OCI-LY1 (cell line): Measurements from ENCODE around the gene FMN1.

Experiments
- H2AFZ ChIP-seq: fragments of 200-600 bp; sonication (generic), shearing (Covaris generic); 2 replicates; pipeline ENCODE4 v1.6.0; 2014; ENCODE audit warnings: antibody characterized with exemption, mild to moderate bottlenecking, low read length
- H3F3A ChIP-seq: fragments of 200-600 bp; sonication (generic), shearing (Covaris generic); 2 replicates; pipeline ENCODE4 v1.6.0; 2014; ENCODE audit warnings: mild to moderate bottlenecking, antibody characterized with exemption, low read length, moderate library complexity; ENCODE audit not compliant: insufficient read depth
- H3K27ac ChIP-seq: fragments of 200-600 bp; sonication (generic); 2 replicates; pipeline ENCODE4 v1.5.1; 2014; ENCODE audit warnings: low read length, mixed run types, mild to moderate bottlenecking, low read depth; ENCODE audit not compliant: poor library complexity, severe bottlenecking
- H3K27me3 ChIP-seq: fragments of 200-600 bp; sonication (generic); 2 replicates; pipeline ENCODE4 v1.6.0; 2014; ENCODE audit warnings: antibody characterized with exemption, mild to moderate bottlenecking, low read length, moderate library complexity; ENCODE audit not compliant: insufficient read depth
- H3K36me3 ChIP-seq: fragments of 200-600 bp; sonication (generic); 2 replicates; pipeline ENCODE4 v1.6.1; 2014; ENCODE audit warnings: mild to moderate bottlenecking, antibody characterized with exemption, low read length, moderate library complexity, mixed read lengths; ENCODE audit not compliant: insufficient read depth
- H3K4me1 ChIP-seq: fragments of 200-600 bp; sonication (generic); 2 replicates; pipeline ENCODE4 v1.5.1; 2014; ENCODE audit warnings: mild to moderate bottlenecking, low read length, moderate library complexity; ENCODE audit not compliant: insufficient read depth, severe bottlenecking
- H3K4me2 ChIP-seq: fragments of 200-600 bp; sonication (generic), shearing (Covaris generic); 2 replicates; pipeline ENCODE4 v1.6.1; 2014; ENCODE audit warnings: low read length
- H3K4me3 ChIP-seq: fragments of 200-600 bp; sonication (generic); 2 replicates; pipeline ENCODE4 v1.5.1; 2014; ENCODE audit warnings: low read length, low read depth, mild to moderate bottlenecking, mixed read lengths; ENCODE audit not compliant: poor library complexity, severe bottlenecking
- H3K79me2 ChIP-seq: fragments of 200-600 bp; shearing (Covaris generic); 2 replicates; pipeline ENCODE4 v1.6.1; 2016; ENCODE audit warnings: mixed run types, low read length, mixed read lengths; ENCODE audit not compliant: insufficient read depth
- H3K9ac ChIP-seq: fragments of 200-600 bp; sonication (generic), shearing (Covaris generic); 2 replicates; pipeline ENCODE4 v1.6.1; 2014; ENCODE audit warnings: mild to moderate bottlenecking, low read length, mixed read lengths
- H3K9me2 ChIP-seq: fragments of 200-600 bp; sonication (generic), shearing (Covaris generic); 2 replicates; pipeline ENCODE4 v1.6.1; 2014; ENCODE audit warnings: low read depth, mild to moderate bottlenecking, low read length, mixed read lengths
- H3K9me3 ChIP-seq: fragments of 200-600 bp; shearing (Covaris generic); 2 replicates; pipeline ENCODE4 v1.6.1; 2014; ENCODE audit warnings: low read length, mixed read lengths
- H4K20me1 ChIP-seq: fragments of 200-600 bp; sonication (generic), shearing (Covaris generic); 2 replicates; pipeline ENCODE4 v1.6.0; 2016; ENCODE audit warnings: mild to moderate bottlenecking, low read length; ENCODE audit not compliant: insufficient read depth
- CTCF ChIP-seq: fragments of 200-600 bp; sonication (generic), shearing (Covaris generic); IDR thresholded peaks from 2 replicates; pipeline ENCODE4 v1.5.1; 2017; ENCODE audit warnings: mild to moderate bottlenecking, antibody characterized with exemption, low read length, moderate library complexity, mixed read lengths
- EZH2 ChIP-seq: fragments of 200-600 bp; sonication (generic), shearing (Covaris generic); IDR thresholded peaks from 2 replicates; pipeline ENCODE4 v1.8.0; 2017; ENCODE audit warnings: borderline replicate concordance, mixed run types, mild to moderate bottlenecking, antibody characterized with exemption, low read length, moderate library complexity, mixed read lengths

The FMN1 gene

GRCh38 chr15:32767236-32767635 lies 427.3 kb downstream of the FMN1 start:
- Histone ChIP-seq H3K9me3 (no peaks in the 10 kb centered on the region), H4K20me1 (no peaks in the 10 kb centered on the region), H3F3A (no peaks in the 10 kb centered on the region), H3K4me3 (no peak overlapping the region), H3K27me3 (no peaks in the 10 kb centered on the region), H2AFZ (no peak overlapping the region), H3K4me1 (no peaks in the 10 kb centered on the region), H3K9me2 (no peaks in the 10 kb centered on the region), H3K36me3 (no peaks in the 10 kb centered on the region), H3K27ac (no peak overlapping the region), H3K79me2 (no peaks in the 10 kb centered on the region), H3K4me2 (no peak overlapping the region), H3K9ac (no peak overlapping the region)
- no peak for TF ChIP-seq CTCF
- no peak for TF ChIP-seq EZH2

DNA sequence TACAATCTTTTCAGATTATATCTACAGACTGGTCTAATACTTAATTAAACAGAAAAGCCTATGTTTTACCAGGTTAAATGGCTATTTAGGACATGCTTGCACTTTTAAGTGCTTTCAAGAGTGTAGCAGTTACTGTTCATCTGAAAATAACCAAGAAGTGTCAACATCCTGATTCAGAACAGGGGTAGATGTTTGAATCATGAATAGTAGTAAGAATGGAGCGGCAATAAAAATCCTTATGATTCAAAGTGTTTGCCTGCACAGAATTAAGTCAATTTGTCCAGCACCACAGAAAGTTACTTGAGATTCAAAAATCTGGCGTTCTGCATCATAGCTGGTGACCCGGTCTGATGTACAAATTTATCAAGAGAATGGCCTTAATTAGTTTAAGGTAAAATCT lies 428.4 kb downstream of the FMN1 start:
- no peaks in the 10 kb centered on the region for H3K4me1 ChIP-seq
- no peaks in the 10 kb centered on the region for H3K27me3 ChIP-seq
- H3K4me2 ChIP-seq: no peak overlapping the region
- TF ChIP-seq CTCF (no peak), EZH2 (no peak)
- no peaks in the 10 kb centered on the region for H3K79me2 ChIP-seq
- no peaks in the 10 kb centered on the region for H3K9me3 ChIP-seq
- H4K20me1 ChIP-seq: no peaks in the 10 kb centered on the region
- H3K9ac ChIP-seq: no peak overlapping the region
- H3F3A ChIP-seq: no peaks in the 10 kb centered on the region
- no peaks in the 10 kb centered on the region for H3K36me3 ChIP-seq
- H3K4me3 ChIP-seq: no peak overlapping the region
- no peak overlapping the region for H2AFZ ChIP-seq
- H3K9me2 ChIP-seq: no peaks in the 10 kb centered on the region
- no peak overlapping the region for H3K27ac ChIP-seq

- H3K4me2 ChIP-seq: no peak overlapping the region
Measured at GRCh38 chr15:32765236-32765635, 429.3 kb downstream of the FMN1 start.

More at GRCh38 chr15:32765236-32765635, 429.3 kb downstream of the FMN1 start:
- no peaks in the 10 kb centered on the region for H3K4me1 ChIP-seq
- no peak overlapping the region for H2AFZ ChIP-seq
- TF ChIP-seq CTCF (no peak), EZH2 (no peak)
- no peak overlapping the region for H3K4me3 ChIP-seq
- H3K9me3 ChIP-seq: no peaks in the 10 kb centered on the region
- H3K79me2 ChIP-seq: no peaks in the 10 kb centered on the region
- H3K36me3 ChIP-seq: no peaks in the 10 kb centered on the region
- H3F3A ChIP-seq: no peaks in the 10 kb centered on the region
- no peaks in the 10 kb centered on the region for H3K27me3 ChIP-seq
- no peak overlapping the region for H3K9ac ChIP-seq
- H4K20me1 ChIP-seq: no peaks in the 10 kb centered on the region
- no peaks in the 10 kb centered on the region for H3K9me2 ChIP-seq
- H3K27ac ChIP-seq: no peak overlapping the region
